HCT116 (cell line): Measurements from ENCODE around the gene TMEM214.

Source experiments
- CTCF ChIP-seq, 3 experiments: fragments of 200-600 bp in 1 of 3; sonication (generic) in 1 of 3; IDR thresholded peaks in 2 of 3; conservative IDR thresholded peaks in 1 of 3; 2 replicates each; pipeline ENCODE4 v1.5.1; 2012 to 2017; ENCODE audit warnings: low read depth in 2 of 3, low read length in 2 of 3, antibody characterized with exemption in 1 of 3, borderline replicate concordance in 1 of 3, control low read depth in 1 of 3, mild to moderate bottlenecking in 1 of 3, mixed read lengths in 1 of 3, mixed run types in 1 of 3, moderate library complexity in 1 of 3; ENCODE audit not compliant: insufficient read depth in 1 of 3
- EGR1 ChIP-seq: IDR thresholded peaks from 2 replicates; pipeline ENCODE4 v1.6.1; 2012; ENCODE audit warnings: low read depth
- POLR2AphosphoS5 ChIP-seq: IDR thresholded peaks from 2 replicates; pipeline ENCODE4 v1.6.1; 2011; ENCODE audit warnings: mild to moderate bottlenecking, low read depth, low read length, moderate library complexity
- REST ChIP-seq: IDR thresholded peaks from 2 replicates; pipeline ENCODE4 v1.6.1; 2012; ENCODE audit warnings: low read depth
- SP1 ChIP-seq: IDR thresholded peaks from 2 replicates; pipeline ENCODE4 v1.6.1; 2012; ENCODE audit warnings: low read depth
- YY1 ChIP-seq: IDR thresholded peaks from 2 replicates; pipeline ENCODE4 v1.6.1; 2011; ENCODE audit warnings: low read length, low read depth, moderate library complexity, mild to moderate bottlenecking; ENCODE audit not compliant: insufficient replicate concordance; ENCODE audit errors: extremely low read depth

- TF ChIP-seq YY1 (no peak), SP1 (no peak), POLR2AphosphoS5 (no peak), CTCF (IDR thresholded peaks at IDR 0.05 in 2 of 3, conservative IDR thresholded peaks at IDR 0.05 in 1 of 3; ENCODE audit: borderline replicate concordance in 1 of 3, insufficient read depth in 1 of 3, low read depth in 2 of 3, low read length in 2 of 3) (no peak), REST (no peak), EGR1 (no peak)
Observed at GRCh38 chr2:27082773-27083409, 50.1 kb downstream of the TMEM214 start.
